ENCODE measurements around the gene ZDHHC8.
"Not testable (repeated sequence)": the region's sequence is repeated elsewhere in the genome, so short reads cannot be mapped to it uniquely, and the experiment has no call there.

DNA sequence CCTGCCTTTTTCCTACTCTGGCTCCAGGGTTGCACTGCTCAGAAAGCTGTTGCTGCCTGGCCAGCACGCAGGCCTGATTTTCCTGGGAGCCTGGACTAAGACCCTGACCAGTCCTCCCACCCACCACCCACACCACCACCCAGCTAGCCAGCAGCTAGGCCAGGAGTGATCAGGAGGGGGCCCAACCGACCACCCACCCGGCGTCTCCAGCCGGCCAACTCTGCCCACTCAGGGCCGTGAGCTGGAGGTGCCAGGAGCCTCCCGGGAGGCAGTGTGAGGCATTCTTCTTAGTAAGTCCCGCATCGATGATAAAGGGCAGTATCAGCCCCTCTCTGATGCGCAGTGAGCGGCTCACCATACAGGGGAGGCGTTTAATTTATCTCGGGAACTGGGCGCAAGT is 27.9 kb downstream of the ZDHHC8 start:
- TF ChIP-seq, protein P1, sequence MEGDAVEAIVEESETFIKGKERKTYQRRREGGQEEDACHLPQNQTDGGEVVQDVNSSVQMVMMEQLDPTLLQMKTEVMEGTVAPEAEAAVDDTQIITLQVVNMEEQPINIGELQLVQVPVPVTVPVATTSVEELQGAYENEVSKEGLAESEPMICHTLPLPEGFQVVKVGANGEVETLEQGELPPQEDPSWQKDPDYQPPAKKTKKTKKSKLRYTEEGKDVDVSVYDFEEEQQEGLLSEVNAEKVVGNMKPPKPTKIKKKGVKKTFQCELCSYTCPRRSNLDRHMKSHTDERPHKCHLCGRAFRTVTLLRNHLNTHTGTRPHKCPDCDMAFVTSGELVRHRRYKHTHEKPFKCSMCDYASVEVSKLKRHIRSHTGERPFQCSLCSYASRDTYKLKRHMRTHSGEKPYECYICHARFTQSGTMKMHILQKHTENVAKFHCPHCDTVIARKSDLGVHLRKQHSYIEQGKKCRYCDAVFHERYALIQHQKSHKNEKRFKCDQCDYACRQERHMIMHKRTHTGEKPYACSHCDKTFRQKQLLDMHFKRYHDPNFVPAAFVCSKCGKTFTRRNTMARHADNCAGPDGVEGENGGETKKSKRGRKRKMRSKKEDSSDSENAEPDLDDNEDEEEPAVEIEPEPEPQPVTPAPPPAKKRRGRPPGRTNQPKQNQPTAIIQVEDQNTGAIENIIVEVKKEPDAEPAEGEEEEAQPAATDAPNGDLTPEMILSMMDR (IDR thresholded peaks at IDR 0.05): not testable (repeated sequence)
- not testable (repeated sequence) for TF ChIP-seq POLR2AphosphoS5 (IDR thresholded peaks at IDR 0.05; ENCODE audit: insufficient read depth in 1 of 2, low read depth in 1 of 2); POLR2A (IDR thresholded peaks at IDR 0.05)

Measured in vagina (tissue), 2 donors.